Activated CD4-positive, CD25-positive, alpha-beta regulatory T cell treated with anti-CD3 and anti-CD28 coated beads, Interleukin-2, amount 50 U/mL, for 72 hours (primary cell): Measurements from ENCODE around the gene COX7A2.

Experiments
- DNase-seq: peaks from one replicate; pipeline ENCODE4 v3.0.0; 2021

COX7A2 gene

GRCh38 chr6:75268121-75268987 is 24.8 kb upstream of the COX7A2 start:
- no peak for DNase-seq

GRCh38 chr6:75267461-75267860 is 23.9 kb upstream of the COX7A2 start:
- no peak for DNase-seq

GRCh38 chr6:75266716-75267291 is 23.2 kb upstream of the COX7A2 start:
- no peak for DNase-seq

GRCh38 chr6:75263401-75263750 is 19.8 kb upstream of the COX7A2 start:
- DNase-seq = no peak

- DNase-seq = no peak
These were observed 19.3 kb upstream of the COX7A2 start for GRCh38 chr6:75262716-75263400.

GRCh38 chr6:75261299-75261698 is 17.7 kb upstream of the COX7A2 start:
- DNase-seq = no peak

GRCh38 chr6:75257343-75258087 is 13.9 kb upstream of the COX7A2 start:
- DNase-seq = no peak

- DNase-seq = no peak
These were observed 7.0 kb upstream of the COX7A2 start for GRCh38 chr6:75250552-75250951.

- no peak for DNase-seq
These were observed 6.2 kb upstream of the COX7A2 start for GRCh38 chr6:75249837-75250236.

- DNase-seq = no peak
These were observed 2.8 kb upstream of the COX7A2 start for GRCh38 chr6:75246386-75246785.

- DNase-seq = no peak
These were observed 523 bp upstream of the COX7A2 start for GRCh38 chr6:75244063-75244584.

GRCh38 chr6:75236630-75237029 is 7.0 kb downstream of the COX7A2 start:
- no peak for DNase-seq

- DNase-seq = no peak
These were observed 8.3 kb downstream of the COX7A2 start for GRCh38 chr6:75235271-75235670.

GRCh38 chr6:75234126-75234865 is 9.3 kb downstream of the COX7A2 start:
- no peak for DNase-seq

- DNase-seq = no peak
These were observed 10.4 kb downstream of the COX7A2 start for GRCh38 chr6:75233092-75233615.

GRCh38 chr6:75230484-75231325 is 12.9 kb downstream of the COX7A2 start:
- no peak for DNase-seq

- DNase-seq = no peak
These were observed 19.2 kb downstream of the COX7A2 start for GRCh38 chr6:75224303-75224926.

GRCh38 chr6:75223428-75223827 is 20.2 kb downstream of the COX7A2 start:
- no peak for DNase-seq

GRCh38 chr6:75222261-75222660 is 21.3 kb downstream of the COX7A2 start:
- no peak for DNase-seq

GRCh38 chr6:75221116-75221515 is 22.5 kb downstream of the COX7A2 start:
- DNase-seq = no peak

GRCh38 chr6:75220357-75220756 is 23.2 kb downstream of the COX7A2 start:
- DNase-seq = no peak
